HG03175 (cell line): ENCODE measurements around the gene CBX2.
"Not testable (repeated sequence)": the region's sequence is repeated elsewhere in the genome, so short reads cannot be mapped to it uniquely, and the experiment has no call there.

Experiments
- ATAC-seq: cut with Tn5 transposase; IDR thresholded peaks from one replicate; pipeline ENCODE4 v1.9.1; 2021; ENCODE audit warnings: mild to moderate bottlenecking, moderate library complexity; ENCODE audit not compliant: unreplicated experiment

The CBX2 gene

GRCh38 chr17:79742951-79743476, 34.9 kb upstream of the CBX2 start:
- ATAC-seq = no peak

GRCh38 chr17:79743614-79744013, 34.3 kb upstream of the CBX2 start:
- ATAC-seq = no peak

DNA sequence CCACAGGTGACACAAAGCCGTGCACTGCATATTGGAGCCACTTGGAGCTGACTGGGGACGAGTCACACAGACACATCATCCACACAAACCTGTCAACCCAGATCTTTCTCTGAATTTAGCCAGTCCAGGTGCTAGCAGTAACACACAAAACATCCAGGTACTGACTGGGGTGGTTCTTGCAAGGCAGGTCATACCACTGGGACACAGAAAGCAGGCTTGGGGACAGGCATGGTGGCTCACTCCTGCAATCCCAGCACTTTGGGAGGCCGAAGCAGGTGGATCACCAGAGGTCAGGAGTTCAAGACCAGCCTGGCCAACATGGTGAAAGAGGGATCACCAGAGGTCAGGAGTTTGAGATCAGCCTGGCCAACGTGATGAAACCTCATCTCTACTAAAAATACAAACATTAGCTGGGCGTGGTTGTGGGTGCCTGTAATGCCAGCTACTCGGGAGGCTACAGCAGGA, 32.3 kb upstream of the CBX2 start:
- no peak for ATAC-seq

GRCh38 chr17:79746889-79747507, 30.9 kb upstream of the CBX2 start:
- ATAC-seq = no peak

GRCh38 chr17:79747508-79748294, 30.2 kb upstream of the CBX2 start:
- no peak for ATAC-seq

- no peak for ATAC-seq
Measured at GRCh38 chr17:79748295-79749099, 29.5 kb upstream of the CBX2 start.

- ATAC-seq = no peak
Measured at GRCh38 chr17:79749156-79749815, 28.7 kb upstream of the CBX2 start.

DNA sequence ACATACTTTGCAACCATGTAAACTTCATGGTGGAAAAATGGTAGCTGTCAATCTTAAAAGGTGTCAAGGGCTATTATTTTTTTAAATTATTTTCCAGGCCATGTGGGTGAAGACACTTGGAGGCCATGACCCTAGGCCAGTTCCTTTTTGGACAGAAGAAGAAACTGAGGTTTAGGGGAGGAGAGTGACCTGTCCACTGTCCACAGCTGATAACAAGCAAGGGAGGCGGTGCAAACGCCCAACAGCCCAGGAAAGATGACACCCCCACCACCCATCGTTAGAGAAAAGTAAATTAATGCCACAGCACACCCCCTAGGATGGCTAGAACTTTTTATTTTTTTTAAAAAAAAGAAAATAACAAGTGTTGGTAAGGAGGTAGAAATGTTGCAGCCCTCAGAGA, 28.0 kb upstream of the CBX2 start:
- ATAC-seq = no peak

DNA sequence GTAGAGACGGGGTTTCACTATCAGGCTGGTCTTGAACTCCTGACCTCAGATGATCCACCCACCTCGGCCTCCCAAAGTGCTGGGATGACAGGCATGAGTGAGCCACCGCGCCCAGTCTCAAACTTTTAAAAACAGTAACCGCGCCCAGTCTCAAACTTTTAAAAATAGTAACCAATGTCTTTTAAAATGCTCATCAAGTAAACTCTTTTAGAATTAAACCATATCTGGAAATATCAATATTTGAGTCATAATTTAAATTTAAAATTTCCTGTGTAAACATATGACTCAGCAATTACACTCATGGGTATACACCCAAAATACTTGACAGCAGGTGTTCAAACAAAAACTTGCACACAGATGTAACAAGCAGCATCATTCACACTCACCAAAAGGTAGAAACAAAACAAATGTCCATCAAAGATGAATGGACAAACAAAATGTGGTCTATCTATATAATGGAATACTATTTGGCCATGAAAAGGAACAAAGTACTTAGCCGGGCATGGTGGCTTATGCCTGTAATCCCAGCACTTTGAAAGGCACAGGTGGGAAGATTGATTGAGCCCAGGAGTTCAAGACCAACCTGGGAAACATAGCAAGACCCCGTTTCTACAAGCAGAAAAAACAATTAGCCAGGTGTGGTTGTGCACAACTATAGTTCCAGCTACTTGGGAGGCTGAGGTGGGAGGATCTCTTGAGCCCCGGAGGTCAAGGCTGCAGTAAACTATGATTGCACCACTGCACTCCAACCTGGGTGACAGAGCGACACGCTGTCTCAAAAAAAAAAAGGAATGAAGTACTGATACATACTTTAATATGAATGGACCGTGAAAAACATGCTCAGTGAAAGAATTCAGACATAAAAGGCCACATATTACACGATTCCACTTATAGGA, 27.1 kb upstream of the CBX2 start:
- ATAC-seq = no peak

DNA sequence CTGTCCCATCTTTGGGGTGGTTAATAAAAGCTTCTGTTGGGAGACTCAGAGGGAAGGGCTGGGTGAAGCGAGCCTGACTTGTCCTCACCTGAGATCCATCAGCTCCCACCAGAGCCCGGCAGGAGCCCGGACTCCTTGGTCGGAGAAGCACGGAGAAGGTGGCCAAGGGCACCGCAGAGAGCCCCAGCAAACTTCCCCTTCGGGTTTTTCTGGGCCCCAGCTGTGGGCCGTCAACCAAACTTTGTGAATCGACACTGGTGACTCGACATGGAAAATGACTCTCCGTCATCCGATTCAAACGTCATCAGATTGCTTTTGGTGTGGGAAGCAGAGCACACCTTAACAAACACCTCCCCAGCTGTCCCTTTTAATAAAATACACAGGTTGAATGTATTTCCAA, 25.8 kb upstream of the CBX2 start:
- no peak for ATAC-seq

DNA sequence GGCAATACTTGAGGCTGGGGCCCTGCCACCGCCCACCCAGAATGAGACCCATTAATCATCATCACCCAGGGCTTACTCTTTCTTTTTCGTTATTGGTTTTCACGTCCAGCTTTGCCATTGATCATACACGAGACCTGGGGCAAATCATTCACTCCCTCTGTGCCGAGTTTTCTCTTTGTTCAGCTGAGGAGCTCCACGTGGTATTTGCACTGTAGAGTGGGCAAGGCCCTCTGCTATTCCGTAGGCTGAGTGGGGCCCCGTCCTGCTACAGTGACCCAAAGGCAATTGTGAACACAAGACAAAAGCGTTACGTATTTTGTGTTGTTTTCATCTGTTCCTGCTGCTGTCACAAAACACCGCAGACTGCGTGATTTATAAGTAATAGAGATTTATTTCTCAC, 23.6 kb upstream of the CBX2 start:
- ATAC-seq = no peak

DNA sequence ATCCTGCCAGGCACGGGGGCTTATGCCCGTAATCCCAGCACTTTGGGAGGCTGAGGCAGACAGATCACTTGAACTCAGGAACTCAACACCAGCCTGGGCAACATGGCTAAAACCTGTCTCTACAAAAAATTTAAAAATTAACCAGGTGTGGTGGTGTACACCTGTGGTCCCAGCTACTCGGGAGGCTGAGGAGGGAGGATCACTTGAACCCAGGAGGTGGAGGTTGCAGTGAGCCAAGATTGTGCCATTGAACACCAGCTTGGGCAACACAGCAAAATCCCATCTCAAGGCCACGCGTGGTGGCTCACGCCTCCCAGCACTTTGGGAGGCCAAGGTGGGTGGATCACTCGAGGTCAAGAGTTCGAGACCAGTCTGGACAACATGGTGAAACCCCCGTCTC, 23.0 kb upstream of the CBX2 start:
- not testable (repeated sequence) for ATAC-seq

GRCh38 chr17:79755591-79755990, 22.4 kb upstream of the CBX2 start:
- ATAC-seq = no peak

DNA sequence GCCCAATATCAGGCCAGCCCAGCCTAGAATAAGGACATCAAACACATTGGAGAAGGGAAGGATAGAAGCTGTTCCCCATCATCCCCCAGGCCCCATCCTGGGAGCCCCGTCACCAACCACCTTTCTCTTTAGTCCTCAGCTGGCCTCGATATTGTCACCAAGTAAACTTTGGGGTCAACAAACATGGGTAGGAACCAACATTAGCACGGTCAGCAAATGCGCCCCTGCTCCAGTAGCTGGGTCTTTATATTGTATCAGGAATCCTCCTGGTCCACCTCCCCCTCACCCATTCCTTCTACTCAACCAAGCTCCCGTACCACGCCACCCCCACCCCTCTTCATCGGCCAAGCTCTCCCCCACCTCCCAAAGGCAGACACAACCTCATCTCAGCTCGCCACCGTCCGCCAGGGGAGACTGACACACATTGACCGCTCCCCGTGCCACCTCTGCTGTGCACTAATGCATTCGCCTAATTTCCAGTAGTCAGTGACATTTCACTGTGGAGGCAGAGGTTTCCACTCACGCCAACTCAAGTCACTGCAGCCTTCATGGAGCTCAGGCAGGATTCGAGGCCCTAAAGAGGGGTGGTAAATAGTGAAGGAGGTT, 20.7 kb upstream of the CBX2 start:
- ATAC-seq = no peak

GRCh38 chr17:79758271-79758670, 19.7 kb upstream of the CBX2 start:
- ATAC-seq = no peak

GRCh38 chr17:79760197-79760906, 17.6 kb upstream of the CBX2 start:
- ATAC-seq = no peak

DNA sequence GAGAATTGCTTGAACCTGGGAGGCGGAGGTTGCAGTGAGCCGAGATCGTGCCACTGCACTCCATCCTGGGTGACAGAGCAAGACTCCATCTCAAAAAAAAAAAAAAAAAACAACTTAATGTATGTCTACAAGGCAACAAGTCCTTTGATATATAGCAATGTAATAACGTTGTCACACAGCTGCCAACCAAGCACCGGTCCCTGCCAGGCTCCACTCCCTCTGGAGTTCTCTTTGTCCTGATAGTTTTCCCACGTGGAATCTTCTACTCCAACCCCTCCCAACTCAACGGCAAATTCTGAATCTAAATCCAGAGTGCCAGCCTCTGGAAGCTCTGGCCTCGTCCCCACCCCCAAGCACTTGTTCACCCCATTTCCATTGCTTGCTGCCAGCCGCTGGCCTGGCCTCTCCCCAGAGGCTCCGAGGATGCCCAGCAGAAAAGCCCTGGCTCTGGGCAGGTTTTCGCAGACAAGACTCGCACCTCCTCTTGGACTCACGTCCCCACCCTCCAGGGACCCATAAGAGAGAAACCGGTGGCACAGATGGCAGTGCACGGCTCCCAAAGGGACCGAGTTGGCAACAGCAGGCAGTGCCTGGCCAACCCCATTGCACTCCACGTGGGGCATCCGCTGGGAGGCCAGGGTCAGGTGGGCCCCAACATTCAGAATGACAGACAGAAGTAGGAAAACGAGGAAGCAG, 15.9 kb upstream of the CBX2 start:
- no peak for ATAC-seq

- ATAC-seq = no peak
Measured at GRCh38 chr17:79765708-79766107, 12.2 kb upstream of the CBX2 start.
